Left kidney (tissue), 2 donors: ENCODE results near the gene SVIL. TPM values are rescaled to one million over a fixed set of nuclear protein-coding genes. Genes with fewer than 3 reads are reported as not detected.
"Not testable (repeated sequence)": the region's sequence is repeated elsewhere in the genome, so short reads cannot be mapped to it uniquely, and the experiment has no call there.

ENCODE experiments used
- DNase-seq: peaks from one replicate; pipeline ENCODE4 v3.0.0-alpha.2; 2013
- polyA plus RNA-seq: library from polyadenylated mRNA; unstranded; fragments of 120-200 nt; gene quantifications from one replicate; pipeline ENCODE4 v1.2.1, GENCODE V29; 2013; ENCODE audit not compliant: insufficient read length

Gene SVIL
- polyA plus RNA-seq, 1 donor, result 43.8 TPM

DNA sequence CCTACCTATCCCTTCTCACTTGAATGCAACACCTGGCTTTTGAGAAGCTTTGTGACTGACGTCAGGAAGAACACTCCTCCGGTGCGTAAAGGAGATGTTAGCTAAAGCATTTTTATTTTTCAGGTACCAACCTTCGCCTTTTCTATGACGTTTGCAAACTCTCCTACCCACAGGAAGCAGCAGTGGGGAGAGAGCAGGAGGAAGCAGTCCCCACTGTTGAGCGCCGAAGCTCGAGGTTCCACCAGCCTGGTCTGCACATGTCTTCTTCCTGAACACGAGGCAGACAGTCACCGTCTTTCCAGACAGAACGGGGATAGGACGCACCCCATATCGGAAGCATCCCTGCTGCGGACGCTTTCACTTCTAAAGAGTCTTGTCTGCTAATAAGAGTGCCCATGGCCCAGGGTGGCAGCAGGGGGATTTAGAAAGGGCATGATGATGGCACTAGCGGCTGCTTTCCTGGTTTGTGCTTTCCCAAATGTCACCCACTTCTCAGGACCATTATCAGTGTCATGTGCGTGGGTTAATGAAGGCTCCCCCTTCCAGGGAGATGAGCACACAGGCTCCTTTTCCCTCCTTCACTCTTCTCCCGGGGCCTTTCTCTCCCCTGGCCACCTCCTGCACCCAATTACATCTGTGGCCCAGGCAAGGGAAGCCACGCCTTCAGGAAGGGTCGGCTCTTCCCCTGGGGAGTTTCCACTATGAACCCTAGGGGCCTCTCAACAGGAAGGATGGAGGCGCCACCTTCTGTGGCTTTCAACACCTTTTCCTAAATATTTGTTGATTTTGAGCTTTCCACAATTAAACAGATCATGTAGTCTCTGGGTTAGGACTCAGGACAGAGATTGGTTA, 147.5 kb downstream of the SVIL start:
- DNase-seq, result not testable (repeated sequence)

DNA sequence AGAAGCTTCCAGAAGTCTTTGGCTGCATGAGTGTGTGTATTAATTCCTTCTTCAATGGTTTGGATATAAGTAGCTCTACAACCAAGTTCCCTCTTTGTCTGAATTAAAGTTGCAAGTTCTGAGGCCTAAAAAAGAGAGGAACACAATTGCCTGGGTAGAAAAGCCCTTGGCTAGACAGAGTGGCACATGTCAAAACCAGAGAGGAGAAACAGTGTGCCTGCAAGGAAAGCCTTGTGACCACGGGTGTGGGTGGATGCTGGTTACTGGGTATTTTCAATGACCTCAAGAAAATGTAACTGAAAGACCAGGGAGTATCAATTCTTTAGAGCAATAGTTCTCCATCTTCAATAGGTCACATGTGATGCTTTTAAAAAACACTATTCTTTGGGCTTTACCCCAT, 148.3 kb downstream of the SVIL start:
- DNase-seq, result no peak

DNA sequence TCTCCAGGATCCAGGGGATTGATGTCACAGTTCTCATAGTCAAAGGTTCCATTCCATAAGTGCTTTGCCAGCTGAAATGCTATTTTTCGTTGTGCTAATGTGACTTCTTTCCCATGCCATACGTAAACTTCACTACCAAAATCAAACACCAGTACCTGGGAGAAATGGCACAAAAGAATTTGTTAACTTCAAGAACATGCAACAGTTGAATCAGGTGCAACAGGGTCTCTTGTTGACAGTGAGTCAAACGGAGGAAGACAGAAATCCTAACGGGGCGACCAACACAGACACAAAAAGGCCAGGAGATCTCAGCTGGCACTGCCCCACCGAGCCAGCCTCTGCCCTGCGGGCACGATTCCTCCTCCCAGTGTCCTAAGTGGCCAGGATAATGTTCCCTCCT, 150.1 kb downstream of the SVIL start:
- not testable (repeated sequence) for DNase-seq

DNA sequence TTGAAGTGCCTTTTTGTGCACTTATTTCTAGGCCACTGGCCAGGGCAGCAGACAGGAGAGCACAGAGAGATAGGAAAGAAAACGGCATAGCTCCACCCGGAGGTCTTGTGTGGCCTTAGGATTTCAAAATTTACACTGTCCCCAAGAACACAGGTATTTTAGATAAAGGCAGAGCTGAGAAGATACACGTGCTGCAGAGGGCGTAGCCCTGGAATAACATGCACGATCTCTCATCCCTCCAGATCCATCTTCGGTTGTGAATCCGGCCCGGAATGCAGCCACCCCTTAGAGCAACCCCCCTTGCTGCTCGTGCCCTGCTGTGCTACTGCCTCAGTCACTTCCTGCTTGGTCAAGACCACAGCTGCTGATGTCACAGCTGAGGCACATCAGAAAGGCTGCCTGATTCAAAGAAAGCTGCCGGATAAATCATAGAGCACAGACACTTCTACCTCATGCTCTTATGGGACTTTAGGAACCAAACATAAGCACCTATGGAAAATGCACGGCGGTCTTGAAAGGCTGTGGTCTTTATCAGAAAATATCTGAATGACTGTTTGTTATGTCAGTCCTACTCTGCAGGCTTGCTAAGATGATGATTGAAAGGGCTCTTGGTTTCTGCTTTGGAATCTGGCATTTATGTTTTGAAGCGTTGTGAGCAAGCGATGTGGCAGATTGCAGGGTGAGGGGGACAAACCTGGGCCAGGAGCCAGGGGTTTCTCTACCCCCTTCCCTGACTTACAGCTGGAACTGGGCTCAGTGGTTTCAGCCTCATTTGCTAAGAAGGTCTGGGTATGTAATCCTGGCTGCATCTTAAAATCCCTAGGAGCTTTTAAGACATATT, 152.0 kb downstream of the SVIL start:
- no peak for DNase-seq

DNA sequence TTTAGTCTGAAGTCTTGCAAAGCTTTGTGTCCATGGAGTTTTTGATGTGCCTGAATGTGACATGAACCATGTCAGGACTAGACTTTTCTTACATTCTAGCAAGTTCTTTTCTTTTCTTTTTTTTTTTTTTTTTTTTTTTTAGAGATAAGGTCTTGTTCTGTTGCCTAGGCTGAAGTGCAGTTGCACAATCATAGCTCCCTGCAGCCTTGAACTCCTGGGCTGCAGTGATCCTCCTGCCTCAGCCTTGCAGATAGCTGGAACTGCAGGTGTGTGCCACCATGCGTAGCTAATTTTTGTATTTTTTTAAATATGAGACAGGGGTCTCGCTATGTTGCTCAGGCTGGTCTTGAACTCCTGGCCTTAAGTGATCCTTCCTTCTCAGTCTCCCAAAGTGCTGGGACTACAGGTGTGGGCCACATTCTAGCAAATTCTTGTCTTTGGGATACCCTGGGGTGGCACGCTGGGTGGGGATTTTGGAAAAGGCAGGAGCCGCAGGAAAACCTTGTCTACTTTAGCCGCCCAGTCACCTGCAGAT, 152.8 kb downstream of the SVIL start:
- no peak for DNase-seq

DNA sequence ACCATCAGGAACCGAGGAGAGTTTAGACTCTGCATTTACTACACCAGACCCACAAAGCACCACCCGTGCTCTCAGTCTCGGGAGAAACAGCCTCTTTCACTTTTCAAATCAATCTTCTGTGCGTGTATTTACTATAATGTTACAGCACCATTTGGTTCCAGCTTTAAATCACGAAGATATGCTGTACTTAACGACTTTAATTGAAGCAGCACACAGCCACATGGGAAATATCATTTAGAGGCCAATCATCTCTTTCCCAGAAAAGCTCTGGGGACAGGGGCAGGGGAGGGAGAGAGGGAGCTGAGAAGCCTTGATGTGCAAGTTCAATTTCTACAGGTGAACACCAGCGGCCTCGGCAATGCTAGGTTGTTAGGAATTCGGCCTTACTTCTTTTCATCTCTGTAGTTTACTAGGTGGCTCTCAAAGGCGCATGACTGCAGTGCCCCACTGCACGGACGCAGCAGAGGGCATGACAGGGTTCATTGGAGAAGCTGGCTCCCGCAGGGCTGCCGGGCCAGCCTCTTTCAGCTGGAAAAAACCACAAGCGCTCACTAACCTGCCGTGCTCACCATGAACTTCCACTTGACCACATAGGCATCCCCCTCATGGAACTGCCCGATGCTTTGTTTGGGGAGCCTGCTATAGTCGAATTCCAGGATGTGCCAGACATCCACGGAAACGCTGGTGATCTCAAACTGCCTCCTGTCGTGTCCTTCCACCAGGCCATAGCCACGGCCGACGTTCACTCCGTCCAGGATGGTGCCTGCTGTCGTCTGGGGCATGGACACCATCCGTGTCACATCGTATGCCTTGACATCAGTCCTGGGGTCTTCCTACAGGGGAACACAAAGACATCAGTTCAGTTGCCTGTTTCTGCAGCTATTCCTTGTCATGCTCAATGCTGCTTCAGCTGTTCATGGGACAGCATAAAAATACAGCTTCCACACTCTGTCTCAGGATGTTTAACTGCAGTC, 154.5 kb downstream of the SVIL start:
- DNase-seq, result no peak

DNA sequence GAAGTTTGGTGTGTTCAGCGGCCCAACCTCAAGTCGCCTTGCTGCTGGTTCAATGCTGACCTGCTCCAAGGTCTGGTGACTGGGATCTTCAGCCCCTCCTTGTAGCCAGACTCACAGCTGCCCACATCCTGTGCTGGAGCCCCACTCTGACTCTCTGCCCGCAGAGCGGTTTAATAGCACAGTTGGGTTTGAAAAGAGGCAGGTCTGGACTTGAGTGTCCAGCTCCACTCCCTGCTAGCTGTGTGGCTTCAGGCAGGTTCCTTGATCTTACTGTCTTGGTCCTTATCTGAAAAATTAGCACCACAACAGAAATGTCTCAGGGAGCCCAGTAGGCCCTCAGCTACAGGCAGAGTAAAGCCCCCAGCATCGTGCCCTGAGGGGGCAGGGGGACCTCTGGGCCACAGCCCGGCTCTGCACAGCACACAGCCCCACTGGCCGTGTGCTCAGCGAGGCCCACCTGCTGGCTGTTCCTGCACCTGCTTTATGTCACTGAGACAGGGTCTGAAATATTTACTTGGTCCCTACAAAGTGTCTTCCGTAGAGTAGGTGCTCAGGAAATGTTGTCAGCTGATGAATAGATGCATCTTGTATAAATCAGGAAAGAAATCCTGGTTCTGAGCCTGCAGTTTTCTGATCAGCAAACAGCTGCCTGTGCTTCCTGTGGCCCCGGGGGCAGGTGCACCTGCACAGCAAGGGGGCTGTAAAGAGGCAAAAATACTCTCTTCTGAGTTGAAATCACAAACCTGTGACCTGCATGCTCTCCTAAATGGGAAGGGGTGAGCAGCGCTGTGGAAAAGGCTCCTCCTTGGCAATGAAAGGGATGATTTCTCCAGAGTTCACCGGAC, 155.5 kb downstream of the SVIL start:
- no peak for DNase-seq

DNA sequence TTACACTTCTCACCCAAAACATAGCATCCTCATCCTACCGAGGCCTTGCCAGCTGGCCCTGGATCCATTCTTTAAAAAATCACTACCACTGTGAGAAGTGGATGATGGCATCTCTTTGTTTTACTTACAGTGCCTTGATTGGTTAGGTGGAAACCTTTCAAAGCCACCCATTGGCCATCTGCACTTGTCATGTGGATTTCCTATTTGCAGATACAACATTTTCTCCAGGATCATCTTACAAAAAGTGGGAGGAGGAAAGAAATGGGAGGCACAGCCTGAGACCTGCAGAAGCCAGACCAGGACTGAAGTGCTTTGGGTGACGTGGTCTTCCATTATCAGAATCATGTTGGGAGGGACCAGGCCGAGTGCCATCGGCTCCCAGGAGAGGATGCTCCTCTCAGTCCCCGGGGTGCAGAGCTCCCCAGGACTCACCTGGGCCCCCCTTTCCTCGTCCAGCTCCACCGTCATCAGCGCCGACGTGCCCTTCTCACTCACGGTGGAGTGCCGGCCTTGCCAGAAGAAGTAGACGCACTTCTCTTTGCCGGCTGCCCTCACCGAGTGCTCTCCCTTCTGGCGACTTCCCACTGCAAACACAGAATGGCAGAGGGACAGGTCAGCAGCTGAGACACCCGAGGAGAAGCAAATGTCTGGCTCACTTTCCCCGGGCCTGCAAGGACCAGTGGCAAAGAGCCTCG, 161.2 kb downstream of the SVIL start:
- DNase-seq, result no peak

DNA sequence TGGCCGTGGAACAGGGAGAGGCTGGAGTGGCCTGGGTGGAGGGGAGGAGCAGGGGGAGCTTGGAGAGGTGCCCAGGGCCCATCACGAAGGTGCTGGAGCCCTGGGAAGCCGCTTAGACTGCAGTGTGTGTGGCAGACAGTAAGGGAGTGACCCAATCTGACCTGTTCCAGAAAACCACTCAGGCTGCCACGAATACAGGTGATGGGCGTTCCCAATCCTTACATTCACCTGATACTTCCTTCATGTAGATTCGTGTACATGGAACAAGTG, 161.7 kb downstream of the SVIL start:
- DNase-seq, result no peak

DNA sequence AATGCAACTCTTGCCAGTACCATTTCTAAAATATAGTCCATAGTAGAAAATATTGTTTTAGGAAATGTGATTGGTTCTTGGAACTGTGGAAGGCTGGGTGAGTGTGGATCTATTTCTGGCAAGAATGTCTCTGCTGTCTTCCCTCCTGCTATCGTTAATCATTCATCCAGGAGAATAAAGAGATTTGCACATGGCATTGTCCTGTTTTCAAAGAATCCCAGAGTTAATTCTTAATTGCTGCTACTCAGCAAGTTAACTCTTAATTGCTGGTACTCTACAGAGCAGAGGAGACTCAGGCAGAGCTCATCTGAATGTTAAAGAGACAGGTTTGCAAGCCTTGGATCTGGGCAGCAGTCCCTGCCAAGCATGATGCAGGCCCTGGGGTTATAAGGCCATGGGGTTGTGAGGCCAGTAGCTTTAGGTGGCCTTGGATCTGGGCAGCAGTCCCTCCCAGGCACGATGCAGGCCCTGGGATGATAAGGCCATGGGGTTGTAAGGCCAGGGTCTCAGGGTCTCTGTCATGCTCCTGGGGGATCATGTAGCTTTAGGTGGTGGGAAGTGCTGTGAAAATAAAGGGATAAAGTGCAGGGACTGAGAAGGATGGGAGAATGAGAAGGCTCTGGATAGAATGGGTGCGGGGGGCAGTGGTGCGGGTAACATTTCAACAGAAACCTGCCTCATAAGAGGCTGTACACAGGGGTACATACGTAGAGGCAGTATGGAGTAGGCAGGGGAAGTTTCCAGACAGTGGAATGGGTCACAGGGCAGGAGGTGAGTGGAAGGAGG, 162.3 kb downstream of the SVIL start:
- no peak for DNase-seq

DNA sequence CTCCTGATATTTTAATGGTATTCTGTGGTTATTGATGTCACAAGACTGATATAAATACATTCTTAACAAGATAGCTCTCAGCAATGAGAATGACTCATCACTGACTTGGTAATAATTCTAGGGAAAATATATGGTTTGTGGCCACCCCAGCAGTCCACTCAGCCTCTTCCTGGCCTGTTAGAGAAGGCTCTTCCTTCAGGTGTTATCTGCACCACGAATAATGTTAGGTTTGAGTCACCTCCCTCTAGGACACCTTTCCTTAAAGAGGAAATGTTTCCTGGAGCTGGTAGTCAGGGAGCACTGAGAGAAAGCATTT, 163.3 kb downstream of the SVIL start:
- no peak for DNase-seq

DNA sequence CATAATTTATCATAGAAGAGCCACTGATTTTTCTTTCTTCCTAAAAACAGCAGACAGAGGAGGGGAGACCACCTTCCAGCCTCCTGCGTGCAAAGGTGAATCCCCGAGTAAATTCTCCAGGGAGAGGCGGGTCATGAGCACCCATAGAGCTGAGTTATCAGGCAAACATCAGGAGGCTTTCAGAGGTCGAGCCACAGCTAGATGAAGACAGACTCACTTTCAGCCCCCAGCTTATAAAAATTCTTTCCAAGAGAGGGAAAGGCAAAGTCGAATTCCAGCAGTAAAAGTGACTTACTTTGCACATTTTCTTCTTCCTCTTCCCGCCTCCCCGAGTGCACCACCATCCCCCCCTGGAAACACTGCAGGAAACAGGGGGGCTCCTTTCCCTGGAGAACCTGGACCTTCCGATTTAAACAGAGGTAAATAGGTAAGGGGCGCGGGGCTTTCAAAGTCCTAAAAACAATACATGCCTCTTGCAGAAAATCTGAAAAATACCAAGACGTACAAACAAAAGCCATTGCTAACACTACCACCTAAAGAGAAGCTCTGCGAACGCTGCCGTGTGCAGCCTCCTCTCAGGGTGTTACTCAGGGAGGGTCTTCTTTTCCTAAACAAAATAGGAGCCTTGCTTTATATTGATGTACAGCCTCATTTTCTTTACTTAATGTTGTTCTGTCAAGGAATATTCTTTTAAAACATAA, 163.8 kb downstream of the SVIL start:
- DNase-seq, result no peak

DNA sequence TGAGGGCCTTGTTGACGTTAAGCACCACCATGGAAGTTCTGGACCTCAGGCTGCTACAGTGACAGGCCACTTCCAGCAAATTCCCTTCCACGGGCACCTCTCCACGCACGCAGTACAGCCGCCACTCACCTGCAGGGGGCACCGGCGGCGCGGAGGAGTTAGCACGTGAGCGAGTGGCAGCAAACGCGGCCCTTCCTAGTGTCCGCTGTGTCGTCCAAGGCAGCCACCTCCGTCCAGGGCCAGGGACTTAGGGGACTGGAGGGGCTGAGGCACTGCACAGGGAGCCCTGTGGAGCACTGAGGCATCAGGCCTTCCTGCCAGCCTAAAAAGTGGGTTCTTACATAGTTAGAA, 164.4 kb downstream of the SVIL start:
- DNase-seq, result no peak

DNA sequence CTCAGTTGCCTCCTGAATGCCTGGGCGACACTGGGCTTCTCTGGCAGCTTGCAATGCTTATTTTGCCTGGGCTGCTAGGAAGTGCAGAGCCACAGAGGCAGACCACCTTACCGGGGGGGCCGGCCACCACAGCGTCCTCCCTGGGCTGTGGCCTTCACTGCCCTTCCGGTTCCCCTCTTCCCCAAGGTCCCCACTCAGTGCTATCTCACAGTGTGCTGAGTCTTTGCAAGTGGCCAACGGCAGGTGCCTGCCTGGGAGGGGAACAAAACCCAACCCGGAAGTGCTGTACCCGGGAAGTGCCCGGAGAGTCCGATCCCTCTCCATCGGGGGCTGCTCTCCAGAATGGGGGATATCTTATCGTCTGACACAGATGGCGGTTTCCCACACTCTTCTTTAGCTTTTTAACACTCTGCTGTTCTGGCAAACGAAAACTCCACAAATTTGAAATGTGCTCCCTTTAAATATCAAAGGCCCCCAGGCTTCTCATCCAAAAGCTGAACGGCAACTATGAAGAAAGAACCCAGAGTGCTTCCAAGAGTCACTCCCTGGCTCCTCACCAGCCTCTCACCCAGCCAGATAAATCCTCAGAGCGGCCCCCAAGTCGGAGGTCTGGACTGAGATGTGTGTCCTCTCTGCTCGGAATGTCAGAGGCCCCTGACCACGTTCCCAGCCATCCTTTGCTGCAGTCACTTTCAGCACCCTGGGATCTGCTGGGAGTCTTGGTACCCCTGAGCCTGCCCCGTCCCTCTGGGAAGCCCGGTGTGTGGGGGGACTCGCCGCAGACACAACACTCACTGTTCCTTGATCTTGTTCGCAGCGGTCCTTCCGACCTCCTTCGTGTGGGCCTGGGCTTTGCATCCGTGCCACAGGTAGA, 165.1 kb downstream of the SVIL start:
- no peak for DNase-seq

DNA sequence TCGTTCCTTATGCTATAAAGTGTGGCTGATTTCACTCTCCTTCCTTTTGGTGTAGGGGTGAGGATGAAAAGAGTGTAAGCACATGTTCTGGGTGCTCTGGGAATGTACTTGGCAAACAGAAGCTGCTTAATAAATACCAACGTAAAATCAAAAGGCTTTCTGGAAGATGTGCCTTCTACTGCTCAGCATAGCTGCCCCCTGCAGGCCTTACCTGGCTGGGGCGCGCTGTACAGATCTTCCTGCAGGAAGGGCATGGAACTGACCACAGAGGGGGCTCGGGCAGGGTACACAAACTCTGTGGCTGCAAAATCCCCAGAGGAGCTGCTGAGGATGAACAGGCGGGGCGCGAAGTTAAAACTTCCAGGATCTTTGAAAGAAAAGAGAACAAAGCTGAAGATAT, 169.4 kb downstream of the SVIL start:
- no peak for DNase-seq

DNA sequence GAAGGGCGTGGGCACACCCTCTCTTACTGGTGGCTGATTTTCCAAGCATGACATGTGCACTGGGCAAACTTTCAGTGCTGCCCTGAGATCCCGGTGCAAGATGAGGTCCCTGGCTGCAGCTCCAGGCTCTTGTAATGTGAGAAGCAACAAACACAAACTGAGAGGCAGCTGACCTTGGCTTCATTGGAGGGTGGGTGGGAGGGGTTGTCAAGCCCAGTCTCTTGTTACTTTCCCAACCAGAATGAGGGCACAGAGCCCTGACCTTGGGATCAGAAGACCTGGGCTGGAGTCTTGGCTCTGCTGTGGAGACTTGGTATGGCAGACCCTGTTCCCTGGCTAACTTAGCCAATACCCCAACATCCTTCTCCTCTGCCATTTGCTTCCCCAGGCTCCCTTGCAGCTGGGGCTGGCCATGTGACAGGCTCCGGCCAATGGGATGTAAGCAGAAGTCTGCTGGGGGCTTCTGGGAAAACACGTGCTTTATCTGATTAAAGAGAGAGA, 170.1 kb downstream of the SVIL start:
- not testable (repeated sequence) for DNase-seq

DNA sequence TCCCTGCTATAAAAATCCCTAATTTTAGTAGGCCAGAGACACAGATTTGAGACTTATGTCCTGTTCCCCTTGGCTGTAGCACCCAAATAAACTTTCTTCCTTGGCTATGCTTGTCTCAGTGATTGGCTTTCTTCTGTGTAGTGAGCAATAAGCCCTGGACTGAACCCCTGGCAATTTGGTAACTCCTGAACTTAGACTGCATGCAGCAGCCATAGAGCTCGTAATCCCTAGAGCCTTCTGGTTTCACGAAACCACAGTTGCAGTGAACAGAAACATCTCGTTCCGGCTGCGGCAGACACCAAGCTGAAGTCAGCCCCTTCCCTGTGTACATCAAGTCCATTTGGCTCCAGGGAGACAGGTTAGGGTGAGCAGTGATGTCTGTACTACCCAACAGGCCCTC, 173.7 kb downstream of the SVIL start:
- no peak for DNase-seq

DNA sequence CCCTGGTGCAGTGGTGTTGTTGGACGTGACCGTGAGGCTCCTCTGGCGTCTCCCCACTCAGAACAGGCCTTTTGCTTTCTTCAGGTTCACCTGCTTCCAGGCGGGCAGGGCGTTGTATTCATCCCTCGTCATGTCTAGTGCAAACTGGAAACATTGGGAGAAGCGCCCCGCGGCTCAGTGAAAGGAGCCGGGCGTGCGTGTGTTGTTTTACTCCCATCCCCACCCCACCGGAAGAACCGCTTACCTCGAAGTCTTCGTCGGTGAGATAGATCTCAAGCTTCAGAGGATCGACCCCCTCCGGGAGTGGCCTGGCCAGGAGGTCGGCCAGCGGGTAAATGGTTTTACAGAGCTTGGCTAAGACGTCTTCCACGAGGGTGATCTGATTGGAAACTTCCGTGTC, 176.6 kb downstream of the SVIL start:
- DNase-seq, result not testable (repeated sequence)
